GM21619 (cell line): ENCODE measurements around the gene KCNMB2.
"Not testable (repeated sequence)": the region's sequence is repeated elsewhere in the genome, so short reads cannot be mapped to it uniquely, and the experiment has no call there.

Source experiments
- ATAC-seq: cut with Tn5 transposase; IDR thresholded peaks from one replicate; pipeline ENCODE4 v1.9.1; 2021; ENCODE audit not compliant: unreplicated experiment

The KCNMB2 gene

DNA sequence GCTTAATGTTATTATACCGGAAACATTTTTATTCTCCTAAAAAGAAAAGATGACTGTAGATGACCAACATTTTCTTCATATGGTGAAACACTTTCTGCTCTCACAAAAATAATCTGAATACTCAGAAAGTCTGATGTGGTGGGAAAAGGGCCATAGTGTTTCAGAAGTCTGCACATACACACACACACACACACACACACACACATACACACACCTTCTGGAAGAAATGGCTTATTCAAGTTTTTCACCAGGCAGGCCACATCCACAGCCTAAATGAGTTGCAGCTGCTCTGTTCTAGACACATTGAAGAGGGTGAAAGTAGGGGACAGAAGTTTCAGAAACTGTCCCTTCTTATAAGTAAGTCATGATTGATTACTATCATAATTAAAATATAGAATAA lies 315.3 kb downstream of the KCNMB2 start:
- no peak for ATAC-seq

DNA sequence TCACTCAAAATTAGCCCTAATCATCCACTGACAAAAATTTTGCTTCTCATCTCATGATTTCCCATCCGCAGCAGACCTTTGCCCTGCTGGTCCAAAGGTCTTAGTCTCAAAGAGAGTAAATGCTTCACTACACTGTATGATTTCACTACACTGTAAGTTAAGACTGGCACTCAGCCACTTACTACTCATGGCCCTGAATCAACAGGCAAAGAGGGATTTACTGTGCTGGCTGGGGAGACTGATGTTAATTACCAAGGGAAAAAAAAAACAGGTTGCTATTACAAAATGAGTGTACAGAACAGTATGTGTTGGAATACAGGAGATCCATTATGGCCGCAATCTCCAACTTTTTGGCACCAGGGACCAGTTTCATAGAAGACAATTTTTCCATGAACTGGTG lies 320.6 kb downstream of the KCNMB2 start:
- no peak for ATAC-seq

- ATAC-seq, result no peak
Measured at GRCh38 chr3:178859386-178859785, 323.1 kb downstream of the KCNMB2 start.

DNA sequence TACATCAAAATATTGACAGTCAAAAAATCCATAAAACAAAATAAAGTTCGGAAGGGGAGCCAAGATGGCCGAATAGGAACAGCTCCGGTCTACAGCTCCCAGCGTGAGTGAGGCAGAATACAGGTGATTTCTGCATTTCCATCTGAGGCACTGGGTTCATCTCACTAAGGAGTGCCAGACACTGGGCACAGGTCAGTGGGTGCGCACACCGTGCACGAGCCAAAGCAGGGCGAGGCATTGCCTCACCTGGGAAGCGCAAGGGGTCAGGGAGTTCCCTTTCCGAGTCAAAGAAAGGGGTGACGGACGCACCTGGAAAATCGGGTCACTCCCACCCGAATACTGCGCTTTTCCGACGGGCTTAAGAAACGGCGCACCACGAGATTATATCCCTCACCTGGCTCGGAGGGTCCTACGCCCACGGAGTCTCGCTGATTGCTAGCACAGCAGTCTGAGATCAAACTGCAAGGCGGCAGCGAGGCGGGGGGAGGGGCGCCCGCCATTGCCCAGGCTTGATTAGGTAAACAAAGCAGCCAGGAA lies 323.7 kb downstream of the KCNMB2 start:
- not testable (repeated sequence) for ATAC-seq

DNA sequence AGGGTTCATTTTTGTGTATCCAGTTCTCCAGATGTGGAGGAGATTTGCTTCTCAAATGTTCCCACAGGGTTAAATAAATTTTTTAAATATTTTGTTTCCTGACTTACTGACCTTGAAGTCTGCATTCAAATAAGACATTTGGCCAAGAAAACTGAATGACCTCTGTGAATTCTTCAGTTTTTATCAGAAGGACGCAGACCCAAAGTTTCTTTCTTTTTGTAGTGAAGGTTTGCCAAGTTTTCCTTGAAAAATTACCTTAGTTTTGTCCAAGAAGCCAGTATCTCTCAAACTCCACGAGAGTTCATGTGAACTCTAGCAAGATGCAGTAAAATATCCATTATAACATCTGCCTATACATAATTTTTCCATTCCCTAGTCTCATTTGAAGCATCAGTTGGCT lies 332.4 kb downstream of the KCNMB2 start:
- no peak for ATAC-seq

- ATAC-seq, result no peak
Measured at GRCh38 chr3:178870085-178870484, 333.8 kb downstream of the KCNMB2 start.

DNA sequence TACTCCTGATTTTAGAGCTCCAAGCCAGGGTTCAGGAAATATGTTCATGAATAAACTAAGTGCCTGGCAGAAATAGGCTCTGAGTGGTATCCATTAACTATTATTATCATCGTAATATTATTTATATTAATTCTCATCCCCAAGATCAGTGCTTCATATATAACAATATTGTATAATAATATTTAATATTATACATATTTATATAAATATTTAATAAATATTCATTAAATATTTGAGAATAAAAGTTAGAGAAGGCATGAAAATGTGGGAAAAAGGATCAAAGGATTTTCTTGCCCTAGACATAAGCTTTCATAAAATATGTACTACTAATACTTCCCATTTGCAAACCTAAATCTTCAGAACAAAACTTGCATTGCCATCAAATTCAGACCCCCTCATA lies 338.9 kb downstream of the KCNMB2 start:
- ATAC-seq, result no peak

DNA sequence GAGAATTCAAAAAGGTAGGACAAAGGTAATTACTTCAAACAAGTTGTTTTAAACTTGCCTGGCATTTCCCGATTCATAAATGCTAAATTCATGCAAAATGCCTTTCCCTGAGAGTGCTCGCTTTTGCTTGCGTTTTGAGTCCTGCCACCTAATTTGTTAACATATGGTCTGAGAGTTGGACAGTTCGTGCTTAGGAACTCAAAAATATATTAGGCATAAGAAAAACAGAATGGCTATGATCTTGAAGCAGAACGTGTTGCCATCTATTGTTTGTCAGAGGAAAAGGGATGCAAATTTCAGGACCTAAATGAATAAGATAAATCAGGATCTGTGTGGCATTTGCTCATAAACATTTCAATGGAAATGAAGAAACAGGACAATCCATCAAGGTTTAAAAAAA lies 339.6 kb downstream of the KCNMB2 start:
- ATAC-seq, result no peak

DNA sequence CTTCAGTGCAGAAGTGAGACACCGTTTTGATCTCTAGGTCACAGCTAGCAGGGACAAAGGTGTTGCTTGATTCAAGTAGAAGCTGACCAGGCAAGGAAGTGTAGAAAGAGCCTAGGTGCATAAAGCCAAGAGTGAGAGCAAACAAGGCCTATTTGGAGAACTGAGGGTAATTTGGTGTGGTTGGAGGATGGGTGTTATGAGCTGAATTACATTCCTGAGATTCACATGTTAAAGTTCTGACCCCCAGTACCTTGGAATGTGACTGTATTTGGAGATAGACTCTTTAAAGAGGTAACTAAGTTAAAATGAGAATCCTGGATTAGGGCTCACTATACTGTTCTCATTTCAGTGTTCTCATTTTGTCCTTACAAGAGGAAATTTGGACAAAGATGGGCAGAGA lies 344.0 kb downstream of the KCNMB2 start:
- ATAC-seq, result no peak
